HG03196 (cell line): ENCODE data around the gene ZNF267.
A peak's percentile ranks its signal among the peaks of the same experiment; 100 is the strongest.
"Not testable (repeated sequence)": the region's sequence is repeated elsewhere in the genome, so short reads cannot be mapped to it uniquely, and the experiment has no call there.

Experiments
- ATAC-seq: cut with Tn5 transposase; IDR thresholded peaks from one replicate; pipeline ENCODE4 v1.9.1; 2021; ENCODE audit not compliant: unreplicated experiment

ZNF267 gene

GRCh38 chr16:31877876-31878642, 4.5 kb downstream of the ZNF267 start:
- ATAC-seq: no peak

- ATAC-seq: no peak
These were observed 6.3 kb downstream of the ZNF267 start for GRCh38 chr16:31879937-31880321.

- peak; percentile 45 for ATAC-seq
These were observed 6.8 kb downstream of the ZNF267 start for GRCh38 chr16:31880322-31880979.

- no peak for ATAC-seq
These were observed 12.6 kb downstream of the ZNF267 start for GRCh38 chr16:31886227-31886626.

- ATAC-seq: no peak
These were observed 15.1 kb downstream of the ZNF267 start for GRCh38 chr16:31888735-31889134.

GRCh38 chr16:31892111-31892510, 18.5 kb downstream of the ZNF267 start:
- ATAC-seq: not testable (repeated sequence)

GRCh38 chr16:31893824-31894223, 20.2 kb downstream of the ZNF267 start:
- no peak for ATAC-seq

GRCh38 chr16:31897283-31897682, 23.7 kb downstream of the ZNF267 start:
- ATAC-seq: no peak

- ATAC-seq: no peak
These were observed 25.9 kb downstream of the ZNF267 start for GRCh38 chr16:31899505-31899904.

GRCh38 chr16:31904571-31904970, 31.0 kb downstream of the ZNF267 start:
- not testable (repeated sequence) for ATAC-seq

GRCh38 chr16:31913668-31914067, 40.1 kb downstream of the ZNF267 start:
- no peak for ATAC-seq

GRCh38 chr16:31916056-31916488, 42.5 kb downstream of the ZNF267 start:
- ATAC-seq: no peak

GRCh38 chr16:31920373-31920772, 46.8 kb downstream of the ZNF267 start:
- ATAC-seq: no peak

GRCh38 chr16:31951806-31952205, 78.2 kb downstream of the ZNF267 start:
- not testable (repeated sequence) for ATAC-seq

- not testable (repeated sequence) for ATAC-seq
These were observed 78.6 kb downstream of the ZNF267 start for GRCh38 chr16:31952206-31952605.

GRCh38 chr16:31956221-31956620, 82.6 kb downstream of the ZNF267 start:
- ATAC-seq: not testable (repeated sequence)

GRCh38 chr16:31960186-31960910, 86.7 kb downstream of the ZNF267 start:
- not testable (repeated sequence) for ATAC-seq
